ENCODE results near the gene LHFPL4. TPM values are rescaled to one million over a fixed set of nuclear protein-coding genes. Genes with fewer than 3 reads are reported as not detected.
"Not testable (repeated sequence)": the region's sequence is repeated elsewhere in the genome, so short reads cannot be mapped to it uniquely, and the experiment has no call there.

The LHFPL4 gene
- polyA plus RNA-seq, 3 donors, result not detected

DNA sequence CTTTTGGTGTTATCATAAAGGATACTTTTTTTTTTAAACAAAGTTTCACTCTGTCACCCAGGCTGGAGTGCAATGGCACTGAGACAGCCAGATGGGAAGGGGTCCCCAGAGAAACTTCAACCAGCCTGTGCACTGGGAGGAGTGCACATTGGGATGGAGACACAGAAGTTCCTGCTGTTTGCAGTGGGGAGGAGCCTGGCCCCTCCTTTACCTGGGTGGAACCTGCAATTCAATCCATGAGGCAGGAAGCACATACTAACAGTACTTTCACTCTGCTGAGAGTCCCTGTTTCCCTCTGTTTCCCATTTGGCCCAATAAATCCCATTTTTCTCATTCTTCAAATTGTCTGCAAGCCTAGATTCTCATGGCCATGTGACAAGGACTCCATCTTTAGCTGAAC is 42.3 kb upstream of the LHFPL4 start:
- Histone ChIP-seq H3K27ac (ENCODE audit: low read depth in 1 of 2, low read length in 2 of 2) (no peak overlapping the region), H3K4me2 (replicated peaks; ENCODE audit: extremely low read depth, low read length, poor library complexity, severe bottlenecking) (no peak overlapping the region), H2AFZ (ENCODE audit: insufficient read depth, low read depth, low read length, poor library complexity, severe bottlenecking) (no peak overlapping the region), H3K4me1 (ENCODE audit: control insufficient read depth in 1 of 2, insufficient read depth in 2 of 2, low read length in 2 of 2) (peaks cover 0 to 5% of the 10 kb centered on the region in 2 donors), H3K9ac (ENCODE audit: insufficient read depth, low read length, poor library complexity, severe bottlenecking) (no peak overlapping the region), H3K9me3 (replicated peaks in 1 of 2; ENCODE audit: control insufficient read depth in 1 of 2, insufficient read depth in 1 of 2, low read length in 2 of 2) (peaks cover 6 to 14% of the 10 kb centered on the region in 2 donors), H3K27me3 (ENCODE audit: control insufficient read depth in 2 of 2, insufficient read depth in 2 of 2, low read length in 2 of 2) (peaks cover 9 to 17% of the 10 kb centered on the region in 2 donors), H3K36me3 (replicated peaks in 1 of 2; ENCODE audit: control insufficient read depth in 1 of 2, insufficient read depth in 2 of 2, low read length in 2 of 2) (no peaks in the 10 kb centered on the region), H3K79me2 (ENCODE audit: insufficient read depth, low read length) (no peaks in the 10 kb centered on the region), H3K4me3 (replicated peaks in 1 of 3; ENCODE audit: low read depth in 2 of 3, low read length in 3 of 3) (no peak overlapping the region), H4K20me1 (ENCODE audit: insufficient read depth, low read length) (no peaks in the 10 kb centered on the region)
- intact Hi-C loops (cut with micrococcal nuclease), result no loop called here
- no peak for TF ChIP-seq CTCF (IDR thresholded peaks at IDR 0.05)
- DNase-seq, result no peak
- H3K36me3 Mint-ChIP-seq, result peaks cover 0 to 2% of the 10 kb centered on the region in 2 donors
- peaks cover 3% of the 10 kb centered on the region for H3K4me1 Mint-ChIP-seq
- peaks cover 24 to 47% (median 31%) of the 10 kb centered on the region in 3 donors for H3K27me3 Mint-ChIP-seq (ENCODE audit: low read depth in 3 of 3)
- peaks cover 0 to 31% (median 22%) of the 10 kb centered on the region in 7 donors for H3K9me3 Mint-ChIP-seq
- no peak overlapping the region for H3K27ac Mint-ChIP-seq
- no peak overlapping the region for H3K4me3 Mint-ChIP-seq

DNA sequence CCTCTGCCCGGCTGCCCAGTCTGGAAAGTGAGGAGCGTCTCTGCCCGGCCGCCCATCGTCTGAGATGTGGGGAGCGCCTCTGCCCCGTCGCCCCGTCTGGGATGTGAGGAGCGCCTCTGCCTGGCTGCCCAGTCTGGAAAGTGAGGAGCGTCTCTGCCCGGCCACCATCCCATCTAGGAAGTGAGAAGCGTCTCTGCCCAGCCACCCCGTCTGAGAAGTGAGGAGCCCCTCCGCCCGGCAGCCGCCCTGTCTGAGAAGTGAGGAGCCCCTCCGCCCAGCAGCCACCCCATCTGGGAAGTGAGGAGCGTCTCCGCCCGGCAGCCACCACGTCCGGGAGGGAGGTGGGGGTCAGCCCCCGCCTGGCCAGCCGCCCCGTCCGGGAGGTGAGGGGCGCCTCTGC is 38.2 kb upstream of the LHFPL4 start:
- H3K27ac Mint-ChIP-seq; H4K20me1 ChIP-seq (ENCODE audit: insufficient read depth, low read length); H3K79me2 ChIP-seq (ENCODE audit: insufficient read depth, low read length); H3K4me1 Mint-ChIP-seq; H3K36me3 Mint-ChIP-seq; H3K27ac ChIP-seq (ENCODE audit: low read depth in 1 of 2, low read length in 2 of 2); H3K4me1 ChIP-seq (ENCODE audit: control insufficient read depth in 1 of 2, insufficient read depth in 2 of 2, low read length in 2 of 2); H2AFZ ChIP-seq (ENCODE audit: insufficient read depth, low read depth, low read length, poor library complexity, severe bottlenecking); DNase-seq; H3K4me3 Mint-ChIP-seq; H3K27me3 ChIP-seq (ENCODE audit: control insufficient read depth in 2 of 2, insufficient read depth in 2 of 2, low read length in 2 of 2); H3K36me3 ChIP-seq (replicated peaks in 1 of 2; ENCODE audit: control insufficient read depth in 1 of 2, insufficient read depth in 2 of 2, low read length in 2 of 2); H3K9me3 ChIP-seq (replicated peaks in 1 of 2; ENCODE audit: control insufficient read depth in 1 of 2, insufficient read depth in 1 of 2, low read length in 2 of 2); H3K4me3 ChIP-seq (replicated peaks in 1 of 3; ENCODE audit: low read depth in 2 of 3, low read length in 3 of 3); intact Hi-C loops (cut with micrococcal nuclease); H3K9ac ChIP-seq (ENCODE audit: insufficient read depth, low read length, poor library complexity, severe bottlenecking); H3K4me2 ChIP-seq (replicated peaks; ENCODE audit: extremely low read depth, low read length, poor library complexity, severe bottlenecking): not testable (repeated sequence)
- 100% methylated on average over 4 of the region's 28 CpGs for WGBS (ENCODE audit: insufficient coverage)
- Mint-ChIP-seq H3K27me3 (ENCODE audit: low read depth in 3 of 3) (peaks cover 5 to 26% (median 13%) of the 10 kb centered on the region in 3 donors), H3K9me3 (peaks cover 0 to 13% (median 2%) of the 10 kb centered on the region in 7 donors)
